Kidney (tissue), 14 donors: ENCODE measurements around the gene HSFX2. TPM values are rescaled to one million over a fixed set of nuclear protein-coding genes. Genes with fewer than 3 reads are reported as not detected.

Source experiments
- DNase-seq, 5 donors: peaks; one replicate each; pipeline ENCODE4 v3.0.0-alpha.2; 2013 to 2020
- FAIRE-seq: peaks from 2 replicates; lab custom pipeline; 2012; peaks lifted over from hg19 to GRCh38; lab: Jason Lieb, UNC
- H3K27ac ChIP-seq, 2 donors: one replicate each; pipeline ENCODE4 v1.7.0; 2013; ENCODE audit warnings: low read depth in 2 of 2, low read length in 2 of 2, inconsistent platforms in 1 of 2
- H3K27me3 ChIP-seq: one replicate; pipeline ENCODE4 v1.7.1; 2013; ENCODE audit warnings: low read length, inconsistent platforms; ENCODE audit not compliant: control insufficient read depth, insufficient read depth
- H3K36me3 ChIP-seq, 3 donors: one replicate each; pipeline versions ENCODE4 v1.7.0 to v1.7.1; 2013; ENCODE audit warnings: low read length in 3 of 3, control low read depth in 1 of 3, inconsistent platforms in 1 of 3; ENCODE audit not compliant: insufficient read depth in 3 of 3, control insufficient read depth in 2 of 3
- H3K4me1 ChIP-seq, 3 donors: one replicate each; pipeline versions ENCODE4 v1.7.0 to v1.7.1; 2013; ENCODE audit warnings: low read length in 3 of 3, inconsistent platforms in 1 of 3, low read depth in 1 of 3; ENCODE audit not compliant: control insufficient read depth in 2 of 3, insufficient read depth in 2 of 3
- H3K4me3 ChIP-seq, 3 donors: one replicate each; pipeline versions ENCODE4 v1.7.0 to v1.8.1; 2013; ENCODE audit warnings: low read length in 3 of 3, control low read depth in 1 of 3, inconsistent platforms in 1 of 3
- H3K9ac ChIP-seq, 3 donors: one replicate each; pipeline versions ENCODE4 v1.7.0 to v1.7.1; 2013; ENCODE audit warnings: low read length in 3 of 3, control low read depth in 1 of 3, inconsistent platforms in 1 of 3
- H3K9me3 ChIP-seq, 3 donors: one replicate each; pipeline versions ENCODE4 v1.7.0 to v1.7.1; 2013; ENCODE audit warnings: low read length in 3 of 3, control low read depth in 1 of 3, inconsistent platforms in 1 of 3; ENCODE audit not compliant: control insufficient read depth in 2 of 3, insufficient read depth in 1 of 3
- intact Hi-C: fragments of 100-400 bp; cut with DNase I; formaldehyde crosslinking; loops from one replicate; pipeline ENCODE4 v1.11.1; 2022
- polyA plus RNA-seq: library from polyadenylated mRNA; stranded (reverse); fragments of 350-450 nt; fragmentation: Illumina TruSeq; extraction: RNeasy Lipid Tissue Mini Kit (QIAGEN cat#74804); gene quantifications from one replicate; pipeline ENCODE4 v1.2.3, GENCODE V29; 2014; ENCODE audit warnings: low read depth, low replicate concordance; ENCODE audit not compliant: insufficient read depth
- total RNA-seq: library from RNA; stranded (reverse); fragmentation: NEBNext Ultra II Directional; extraction: Animal tissue kit (Norgen Biotek cat#: 25700); gene quantifications from one replicate; pipeline ENCODE4 v1.2.1, GENCODE V29; 2021
- TF ChIP-seq, protein P1 (sequence below): IDR thresholded peaks from 3 replicates; pipeline ENCODE4 v1.5.1; 2012; ENCODE audit warnings: mild to moderate bottlenecking, moderate library complexity, borderline replicate concordance; ENCODE audit not compliant: insufficient read depth; ENCODE audit errors: extremely low read depth
- donor health status: control.
- donor health status: control.
- donor health status: control.
- donor health status: control.
- donor health status: control.
- donor health status: DM: yes; HTN: yes; CAD: no.
- donor health status: Normal renal cell carcinoma (clear cell type).

The HSFX2 gene
- total and polyA plus RNA-seq, 2 donors from 2014 or later: 0.79 to 0.97 TPM

DNA sequence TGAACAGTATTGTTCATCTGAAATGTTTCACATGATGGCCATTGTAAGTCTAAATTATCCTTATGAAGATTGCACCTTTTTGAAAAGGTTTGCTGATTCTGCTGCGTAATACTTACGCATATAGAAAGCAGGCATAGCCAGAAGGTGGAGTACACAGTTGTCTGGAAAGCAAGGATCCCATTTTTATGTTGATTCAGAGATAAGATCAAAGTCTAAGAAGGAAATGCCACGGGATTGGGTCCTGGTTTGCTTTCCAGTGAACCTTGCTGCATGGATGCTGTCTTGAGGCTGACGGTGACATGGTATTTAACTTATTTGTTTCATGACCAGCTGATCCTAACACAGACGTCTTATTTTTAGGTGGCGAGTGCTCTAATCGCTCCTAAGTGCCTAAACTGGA, 23.3 kb downstream of the HSFX2 start:
- FAIRE-seq: no peak
- DNase-seq: no peak
- intact Hi-C loops: no loop called here
- Histone ChIP-seq H3K4me3 (no peak overlapping the region), H3K9me3 (no peaks in the 10 kb centered on the region), H3K9ac (no peak overlapping the region), H3K4me1 (no peaks in the 10 kb centered on the region), H3K27me3 (no peaks in the 10 kb centered on the region), H3K36me3 (no peaks in the 10 kb centered on the region), H3K27ac (no peak overlapping the region)
- TF ChIP-seq, protein P1, sequence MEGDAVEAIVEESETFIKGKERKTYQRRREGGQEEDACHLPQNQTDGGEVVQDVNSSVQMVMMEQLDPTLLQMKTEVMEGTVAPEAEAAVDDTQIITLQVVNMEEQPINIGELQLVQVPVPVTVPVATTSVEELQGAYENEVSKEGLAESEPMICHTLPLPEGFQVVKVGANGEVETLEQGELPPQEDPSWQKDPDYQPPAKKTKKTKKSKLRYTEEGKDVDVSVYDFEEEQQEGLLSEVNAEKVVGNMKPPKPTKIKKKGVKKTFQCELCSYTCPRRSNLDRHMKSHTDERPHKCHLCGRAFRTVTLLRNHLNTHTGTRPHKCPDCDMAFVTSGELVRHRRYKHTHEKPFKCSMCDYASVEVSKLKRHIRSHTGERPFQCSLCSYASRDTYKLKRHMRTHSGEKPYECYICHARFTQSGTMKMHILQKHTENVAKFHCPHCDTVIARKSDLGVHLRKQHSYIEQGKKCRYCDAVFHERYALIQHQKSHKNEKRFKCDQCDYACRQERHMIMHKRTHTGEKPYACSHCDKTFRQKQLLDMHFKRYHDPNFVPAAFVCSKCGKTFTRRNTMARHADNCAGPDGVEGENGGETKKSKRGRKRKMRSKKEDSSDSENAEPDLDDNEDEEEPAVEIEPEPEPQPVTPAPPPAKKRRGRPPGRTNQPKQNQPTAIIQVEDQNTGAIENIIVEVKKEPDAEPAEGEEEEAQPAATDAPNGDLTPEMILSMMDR: no peak

DNA sequence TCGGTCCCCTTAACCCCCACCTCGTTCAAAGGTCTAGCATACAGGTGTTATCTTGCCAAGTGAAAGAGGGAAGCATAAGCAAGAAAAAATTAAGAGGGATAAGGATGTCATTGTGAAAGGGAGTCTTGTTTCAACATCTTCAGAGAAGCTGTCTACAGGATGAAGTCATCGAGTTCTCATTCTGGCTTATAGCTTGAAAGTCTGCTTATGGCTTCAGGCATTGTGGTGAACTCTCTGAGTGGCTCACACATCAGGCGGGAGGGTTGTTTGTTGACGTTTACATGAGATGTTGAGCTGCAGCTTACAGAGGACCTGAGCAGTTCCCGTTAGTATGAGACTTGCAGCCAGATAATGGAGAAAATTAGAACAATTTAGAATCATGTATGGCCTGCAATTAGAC, 24.4 kb downstream of the HSFX2 start:
- TF ChIP-seq, protein P1: no peak
- Histone ChIP-seq H3K4me1 (no peaks in the 10 kb centered on the region), H3K27me3 (no peaks in the 10 kb centered on the region), H3K27ac (no peak overlapping the region), H3K36me3 (no peaks in the 10 kb centered on the region), H3K4me3 (no peak overlapping the region), H3K9ac (no peak overlapping the region), H3K9me3 (no peaks in the 10 kb centered on the region)
- no peak for DNase-seq
- FAIRE-seq: no peak
- intact Hi-C loops: no loop called here

DNA sequence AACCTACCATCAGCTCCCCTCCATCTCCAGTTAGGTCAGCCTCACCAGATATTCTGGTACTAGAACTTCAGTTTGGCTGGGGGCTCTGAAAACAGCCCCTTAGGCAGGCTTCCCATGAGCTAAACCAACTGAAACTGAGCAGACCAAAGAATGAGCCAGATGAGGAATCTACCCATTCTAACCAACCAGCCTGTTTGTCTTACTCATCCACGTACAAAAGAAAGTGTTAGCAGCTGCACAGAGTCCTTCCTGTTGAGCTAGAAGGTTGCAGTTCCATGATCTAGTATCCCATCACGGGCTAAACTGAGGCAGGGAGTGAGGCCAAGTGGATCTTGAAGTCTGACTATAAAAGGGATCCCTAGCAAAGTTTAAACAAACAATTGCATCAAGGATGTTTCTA, 25.3 kb downstream of the HSFX2 start:
- FAIRE-seq (no peak), DNase-seq (no peak)
- Histone ChIP-seq H3K4me3 (no peak overlapping the region), H3K36me3 (no peaks in the 10 kb centered on the region), H3K27me3 (no peaks in the 10 kb centered on the region), H3K9me3 (no peaks in the 10 kb centered on the region), H3K9ac (no peak overlapping the region), H3K27ac (no peak overlapping the region), H3K4me1 (no peaks in the 10 kb centered on the region)
- intact Hi-C loops: no loop called here
- TF ChIP-seq, protein P1: no peak

DNA sequence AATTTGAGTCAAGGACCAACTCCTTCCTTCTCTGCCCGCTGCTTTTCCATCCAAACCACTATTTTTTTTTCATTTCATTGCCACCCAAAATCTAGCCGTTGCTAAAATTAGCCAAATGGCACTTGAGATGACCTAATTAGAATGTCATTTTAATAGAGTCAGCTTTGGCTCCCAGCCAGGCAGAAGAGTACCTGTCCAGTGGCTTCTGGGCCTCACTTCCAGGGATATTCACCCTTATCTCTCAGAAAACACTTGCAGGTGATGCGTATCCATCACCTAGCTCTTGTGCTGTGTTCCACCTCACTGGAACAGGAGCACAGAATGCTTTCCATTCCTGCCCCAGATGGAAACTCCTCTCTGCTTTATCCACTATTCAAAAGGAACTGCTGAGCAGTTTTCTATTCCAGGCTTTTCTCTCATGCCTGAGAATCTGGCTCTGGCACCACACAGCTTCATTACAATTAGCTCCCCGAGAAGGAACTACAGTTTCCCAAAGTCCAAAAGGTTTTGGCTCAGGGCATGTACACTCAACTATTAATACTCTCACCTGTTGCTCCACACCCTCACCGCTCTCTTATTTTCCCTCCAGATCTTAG, 26.3 kb downstream of the HSFX2 start:
- no peaks in the 10 kb centered on the region for H3K9me3 ChIP-seq
- H3K4me3 ChIP-seq: no peak overlapping the region
- no peak overlapping the region for H3K27ac ChIP-seq
- H3K36me3 ChIP-seq: no peaks in the 10 kb centered on the region
- no peak overlapping the region for H3K9ac ChIP-seq
- TF ChIP-seq, protein P1: no peak
- no peaks in the 10 kb centered on the region for H3K4me1 ChIP-seq
- FAIRE-seq (no peak), DNase-seq (no peak)
- no peaks in the 10 kb centered on the region for H3K27me3 ChIP-seq
- intact Hi-C loops: no loop called here
